ENCODE data around the gene TMTC2.
"Not testable (repeated sequence)": the region's sequence is repeated elsewhere in the genome, so short reads cannot be mapped to it uniquely, and the experiment has no call there.

Gene TMTC2

DNA sequence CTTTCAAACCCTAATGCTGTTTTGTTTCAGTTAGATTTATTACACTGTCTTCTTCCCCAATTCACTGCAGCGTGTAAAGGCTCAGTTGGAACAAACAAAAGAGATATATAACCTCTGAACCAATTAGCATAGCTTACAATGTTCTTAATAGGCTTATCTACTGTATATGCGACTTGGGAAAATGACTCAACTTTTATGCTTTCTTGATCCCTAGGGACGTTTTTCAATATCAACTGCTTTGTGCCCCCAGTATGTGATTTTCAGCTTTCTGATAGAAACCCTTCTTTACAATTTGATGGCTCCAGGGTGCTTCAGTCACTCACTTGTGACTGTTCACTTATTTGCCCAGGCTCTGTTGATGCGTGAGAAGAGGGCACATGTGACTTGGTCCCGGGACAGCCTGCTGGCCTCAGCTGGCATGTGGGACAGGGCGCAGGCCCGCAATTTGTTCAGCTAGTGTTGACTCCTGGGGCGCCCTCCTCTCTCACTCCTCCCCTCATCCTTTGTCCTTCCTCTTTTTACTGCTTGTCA lies 107.1 kb downstream of the TMTC2 start:
- no peak for DNase-seq

DNA sequence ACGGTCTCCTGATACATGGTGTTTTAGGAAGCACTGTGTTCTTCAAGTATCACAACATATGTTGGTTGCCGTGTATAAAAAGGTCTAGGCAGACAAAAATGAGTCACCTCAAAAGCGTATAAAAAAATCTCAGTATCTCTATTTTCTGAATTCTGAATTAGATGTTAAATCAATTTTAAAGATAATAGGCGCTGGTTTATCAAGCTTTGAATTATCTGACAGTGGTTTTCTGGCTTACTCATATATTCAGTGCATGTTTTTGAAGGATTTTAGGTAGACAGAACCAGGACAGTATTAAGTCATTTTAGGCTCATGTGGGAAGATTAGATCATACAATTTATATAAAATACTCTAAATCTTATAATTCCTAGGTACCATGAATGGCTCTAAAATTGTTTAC lies 110.8 kb downstream of the TMTC2 start:
- no peak for DNase-seq

DNA sequence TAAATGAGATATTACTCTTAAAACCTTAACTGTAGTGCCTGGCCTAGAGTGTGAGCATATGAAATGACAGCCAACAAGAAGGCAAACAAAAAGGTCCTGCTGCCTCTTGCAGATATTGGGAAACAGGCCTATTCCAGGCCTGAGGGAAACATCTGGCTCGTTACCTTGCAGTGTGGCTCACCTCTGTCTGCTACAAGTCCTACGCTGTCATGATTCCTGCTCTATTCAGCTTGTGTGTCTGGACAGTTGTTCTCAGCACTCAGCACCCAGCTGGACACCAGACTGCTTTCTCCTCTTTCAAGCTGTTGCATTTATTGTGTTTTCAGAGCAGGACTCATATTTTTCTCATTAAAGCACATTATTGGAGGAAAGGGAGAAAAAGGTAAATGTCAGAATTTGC lies 113.5 kb downstream of the TMTC2 start:
- no peak for DNase-seq

DNA sequence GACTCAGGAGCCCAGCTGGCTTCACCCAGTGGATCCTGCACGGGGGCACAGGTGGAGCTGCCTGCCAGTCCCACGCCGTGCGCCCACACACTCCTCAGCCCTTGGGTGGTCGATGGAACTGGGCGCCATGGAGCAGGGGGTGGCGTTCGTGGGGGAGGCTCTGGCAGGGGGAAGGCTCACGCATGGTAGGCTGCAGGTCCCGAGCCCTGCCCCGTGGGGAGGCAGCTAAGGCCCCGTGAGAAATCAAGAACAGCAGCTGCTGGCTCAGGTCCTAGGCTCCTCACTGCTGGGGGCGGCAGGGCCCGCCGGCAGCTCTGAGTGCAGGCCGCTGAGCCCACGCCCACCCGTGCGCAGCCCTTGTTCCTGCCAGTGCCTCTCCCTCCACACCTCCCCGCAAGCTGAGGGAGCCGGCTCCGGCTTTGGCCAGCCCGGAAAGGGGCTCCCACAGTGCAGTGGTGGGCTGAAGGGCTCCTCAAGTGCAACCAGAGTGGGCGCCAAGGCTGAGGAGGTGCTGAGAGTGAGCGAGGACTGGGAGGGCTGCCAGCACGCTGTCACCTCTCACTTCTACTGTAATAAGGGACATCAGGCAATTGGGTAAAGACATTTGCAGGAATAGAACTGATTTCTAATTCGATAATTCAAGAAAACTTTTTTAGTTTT lies 115.4 kb downstream of the TMTC2 start:
- DNase-seq: no peak

DNA sequence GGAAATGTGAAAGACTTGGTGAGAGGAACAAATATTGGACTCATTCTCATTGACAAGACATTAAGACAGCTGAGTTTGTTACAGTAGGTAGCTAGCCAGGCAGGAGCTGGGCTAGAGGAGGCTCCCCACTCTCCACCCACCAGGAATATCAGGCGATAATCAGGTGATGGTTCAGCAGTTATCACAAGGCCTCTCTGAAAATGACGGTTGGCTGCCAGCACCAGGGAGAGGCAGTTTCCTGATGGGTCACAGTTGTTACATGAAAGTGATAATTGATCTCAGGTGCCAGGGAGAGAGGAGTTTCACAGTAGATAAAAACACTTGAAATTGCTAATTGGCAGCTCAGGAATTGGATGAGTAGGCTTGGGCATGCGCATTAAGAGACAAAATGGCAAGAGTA lies 116.5 kb downstream of the TMTC2 start:
- DNase-seq: no peak

DNA sequence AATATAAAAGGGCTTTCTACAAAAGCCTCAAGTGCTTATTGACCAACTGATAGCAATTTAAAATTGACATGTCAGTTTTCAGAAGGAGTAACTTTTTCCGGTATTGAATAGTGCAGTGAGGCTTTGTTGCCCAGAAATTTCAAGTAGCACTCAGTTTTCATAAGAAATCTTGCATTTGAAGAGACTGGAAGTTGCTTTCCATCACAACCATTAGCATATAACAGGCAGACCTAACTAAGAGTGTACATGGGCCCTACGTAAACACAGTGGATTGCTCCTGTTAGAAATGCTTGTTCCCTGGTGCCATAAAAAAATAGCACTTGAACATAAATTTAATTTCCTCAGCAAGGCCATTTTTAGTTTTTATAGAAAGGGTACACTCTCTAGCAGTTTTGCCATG lies 117.9 kb downstream of the TMTC2 start:
- no peak for DNase-seq

DNA sequence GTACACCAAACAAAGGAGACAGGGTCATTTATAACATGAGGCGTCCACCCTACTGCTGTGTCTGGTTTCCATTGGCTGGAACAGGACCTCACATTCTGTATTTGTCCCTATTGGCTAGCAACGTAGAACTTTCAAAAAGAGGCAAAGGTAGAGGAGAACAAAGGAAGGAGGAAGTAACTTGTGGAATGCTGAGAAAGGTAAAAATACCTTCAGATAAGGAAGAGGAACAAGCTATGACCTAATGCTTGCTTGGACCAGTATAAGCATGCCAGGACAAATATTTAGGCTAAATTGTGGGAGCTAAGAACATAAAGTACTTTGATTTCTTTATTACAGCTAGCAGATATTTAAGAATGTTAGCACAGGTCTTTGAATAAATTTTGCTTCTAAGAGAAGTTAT lies 118.3 kb downstream of the TMTC2 start:
- not testable (repeated sequence) for DNase-seq

DNA sequence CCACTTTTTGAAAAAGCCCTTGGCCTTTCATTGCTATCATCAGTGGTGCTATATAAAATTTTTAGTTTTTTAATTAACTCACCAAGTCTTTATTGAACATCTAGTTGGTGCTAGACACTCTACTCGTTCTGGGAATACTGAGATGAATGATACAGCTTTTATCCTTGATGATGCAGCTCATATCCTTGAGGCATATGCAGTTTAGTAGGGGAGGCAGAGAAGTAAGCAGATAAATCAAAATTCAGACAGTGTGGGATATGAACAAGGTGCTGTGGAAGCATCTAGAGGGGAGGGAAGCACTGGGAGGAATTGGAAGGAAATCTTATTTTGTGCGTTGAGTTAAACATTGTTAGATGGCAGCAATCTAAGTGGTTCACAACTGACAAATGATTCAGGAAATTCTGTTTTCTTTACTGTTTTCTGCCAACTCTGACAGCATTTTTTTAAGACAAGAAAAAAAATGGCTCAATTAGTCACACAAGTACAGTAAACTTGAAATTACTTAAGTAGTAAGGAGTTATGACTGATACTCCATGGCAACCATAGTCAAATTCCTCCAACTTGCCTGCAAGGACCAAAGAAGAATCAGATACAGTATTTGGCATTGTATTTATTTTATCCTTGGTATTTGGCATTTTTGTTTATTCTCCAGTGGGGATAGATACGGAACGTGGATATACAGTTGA lies 119.2 kb downstream of the TMTC2 start:
- no peak for DNase-seq

DNA sequence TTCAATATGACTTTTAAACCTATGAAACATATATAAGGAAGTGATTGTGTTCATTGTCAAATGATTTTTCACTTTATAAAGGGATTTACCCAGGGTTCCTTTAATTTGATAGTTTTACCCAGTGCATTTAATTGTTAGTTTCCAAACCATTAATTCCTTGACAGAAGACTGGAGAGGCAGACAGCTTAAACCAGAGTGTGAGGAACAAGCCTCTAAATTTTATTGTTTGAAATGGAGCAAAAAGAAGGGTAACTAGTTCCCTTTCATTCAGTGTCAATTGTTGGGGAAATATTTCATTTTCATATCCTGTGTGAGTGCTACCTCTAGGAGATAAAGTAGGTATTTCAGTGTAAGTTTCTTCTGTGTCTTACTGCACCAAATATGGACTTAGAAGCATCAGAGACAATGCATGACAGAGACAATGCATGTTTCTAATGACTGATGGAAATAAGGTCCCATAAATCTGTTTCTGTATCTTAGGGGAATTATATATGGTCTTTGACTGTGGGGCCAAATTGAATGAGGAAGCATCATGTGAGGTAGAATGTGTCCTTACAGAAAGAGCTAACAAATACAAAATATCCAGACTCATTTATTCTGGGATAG lies 120.5 kb downstream of the TMTC2 start:
- no peak for DNase-seq

DNA sequence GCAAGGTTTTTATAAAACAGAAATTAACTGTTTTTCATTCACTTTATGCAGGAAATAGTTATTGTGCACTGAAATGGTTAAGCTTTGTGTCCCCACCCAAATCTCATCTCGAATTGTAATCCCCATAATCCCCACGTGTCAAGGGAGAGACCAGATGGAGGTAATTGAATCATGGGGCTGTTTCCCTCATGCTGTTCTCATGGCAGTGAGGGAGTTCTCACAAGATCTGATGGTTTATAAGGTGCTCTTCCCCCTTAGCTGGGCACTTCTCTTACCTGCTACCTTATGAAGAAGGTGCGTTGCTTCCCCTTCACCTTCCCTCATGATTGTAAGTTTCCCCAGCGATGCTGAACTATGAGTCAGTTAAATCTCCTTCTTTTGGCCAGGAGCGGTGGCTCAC lies 123.9 kb downstream of the TMTC2 start:
- no peak for DNase-seq

DNA sequence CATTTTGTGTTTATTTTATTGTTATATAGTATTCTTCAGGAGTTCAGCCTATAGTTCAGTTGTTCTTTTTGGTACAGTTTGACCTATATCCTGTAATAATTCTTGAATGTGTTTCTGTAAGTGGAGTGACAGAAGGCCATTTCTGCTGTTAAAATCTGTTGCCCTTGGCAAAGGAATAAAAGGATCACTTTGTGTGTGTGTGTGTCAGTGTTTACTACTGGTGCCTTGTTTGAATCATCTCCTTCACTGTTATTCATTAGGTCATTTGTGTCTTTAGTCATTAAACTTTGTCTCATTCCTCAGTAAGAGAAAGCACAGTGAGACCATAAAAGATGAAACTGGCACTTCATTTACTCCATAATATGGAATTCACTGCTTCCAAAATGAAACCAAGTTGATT lies 130.7 kb downstream of the TMTC2 start:
- DNase-seq: no peak

DNA sequence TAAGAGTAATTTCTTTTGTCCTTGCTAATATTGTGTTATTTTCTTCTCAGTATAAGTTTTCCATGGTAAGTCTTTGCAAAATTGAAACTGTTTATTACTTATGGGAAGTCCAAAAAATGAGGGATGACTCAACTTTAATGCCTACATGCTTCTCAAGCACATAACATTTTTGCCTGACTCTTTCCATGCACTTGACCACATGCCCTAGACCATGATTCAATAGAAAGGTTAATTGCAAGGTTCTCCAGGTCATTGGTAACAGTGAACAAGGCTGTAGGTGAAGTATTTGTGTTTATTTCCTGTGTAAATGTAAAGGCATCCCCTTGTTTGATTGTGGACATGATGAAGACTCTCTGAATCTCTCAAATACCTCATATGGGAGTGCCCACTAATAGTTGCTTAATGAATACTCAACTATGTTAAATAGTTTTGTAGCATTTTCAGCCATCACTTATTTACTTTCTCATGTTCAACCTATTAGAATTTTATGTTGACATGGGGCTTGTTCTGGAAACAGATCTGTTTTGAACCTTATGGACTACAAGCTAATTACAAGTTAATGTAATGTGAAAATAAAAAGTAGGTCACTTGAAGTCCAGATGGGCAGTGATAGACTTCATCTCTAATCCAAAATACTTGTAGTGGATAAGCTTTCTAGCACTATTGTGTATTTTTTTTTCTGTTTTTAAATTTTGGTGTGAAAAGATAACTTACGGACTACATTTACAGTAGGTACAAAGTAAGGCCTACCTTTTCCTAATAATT lies 131.7 kb downstream of the TMTC2 start:
- no peak for DNase-seq

DNA sequence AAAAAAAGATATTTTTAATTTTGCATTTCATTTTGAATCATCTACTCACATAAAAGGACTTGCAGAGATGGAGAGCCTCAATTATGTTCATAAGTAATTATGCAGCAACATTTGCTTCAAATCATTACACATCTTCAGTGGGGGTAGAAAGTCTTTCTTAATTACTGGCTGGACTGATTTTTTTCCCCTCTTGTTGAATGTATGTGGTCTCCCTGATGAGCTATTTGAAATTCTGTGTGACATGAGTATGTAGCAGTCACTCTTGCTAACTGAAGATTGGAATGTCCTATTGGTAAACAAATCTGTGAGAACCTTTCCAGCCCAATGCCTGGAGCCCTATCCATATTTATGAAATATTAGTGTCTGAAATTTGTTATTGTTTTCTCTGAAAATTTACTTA lies 139.8 kb downstream of the TMTC2 start:
- no peak for DNase-seq

DNA sequence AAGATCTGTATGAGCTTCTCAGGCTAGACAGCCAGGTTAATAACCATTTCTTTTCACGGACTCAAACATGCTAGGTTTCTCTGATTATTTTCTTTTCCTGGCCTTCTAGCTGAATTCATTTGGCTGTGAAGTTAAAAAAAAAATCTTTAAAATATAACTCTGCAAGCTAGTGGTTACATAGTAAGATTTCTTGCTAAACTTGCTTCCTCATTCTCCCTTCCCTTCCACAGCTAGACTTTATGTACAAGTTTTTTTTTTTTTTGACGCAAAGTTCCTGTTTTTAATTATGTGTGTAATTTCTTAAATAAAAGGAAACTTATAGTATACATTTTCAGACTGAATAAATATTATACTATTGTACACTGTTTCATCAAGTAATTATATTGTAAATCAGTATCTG lies 145.4 kb downstream of the TMTC2 start:
- no peak for DNase-seq

DNA sequence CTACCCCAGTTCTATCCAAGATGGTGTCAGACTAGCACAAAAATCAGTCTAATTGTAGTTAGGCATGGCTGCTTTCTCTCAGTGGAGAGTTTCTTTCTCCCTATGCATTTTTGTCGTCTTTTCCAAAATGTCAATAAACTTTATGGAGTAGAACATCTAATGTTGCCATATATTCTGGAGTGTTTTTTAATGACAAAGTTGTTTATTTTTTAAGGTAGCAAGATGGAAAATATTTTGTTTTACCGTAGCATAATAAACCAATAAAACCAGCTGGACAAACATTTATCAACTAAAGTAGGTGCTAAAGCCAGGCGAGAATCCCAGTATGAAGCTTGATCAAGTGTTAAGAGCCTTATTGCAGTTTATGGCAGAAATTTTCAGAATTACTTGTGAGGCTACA lies 146.3 kb downstream of the TMTC2 start:
- no peak for DNase-seq

DNA sequence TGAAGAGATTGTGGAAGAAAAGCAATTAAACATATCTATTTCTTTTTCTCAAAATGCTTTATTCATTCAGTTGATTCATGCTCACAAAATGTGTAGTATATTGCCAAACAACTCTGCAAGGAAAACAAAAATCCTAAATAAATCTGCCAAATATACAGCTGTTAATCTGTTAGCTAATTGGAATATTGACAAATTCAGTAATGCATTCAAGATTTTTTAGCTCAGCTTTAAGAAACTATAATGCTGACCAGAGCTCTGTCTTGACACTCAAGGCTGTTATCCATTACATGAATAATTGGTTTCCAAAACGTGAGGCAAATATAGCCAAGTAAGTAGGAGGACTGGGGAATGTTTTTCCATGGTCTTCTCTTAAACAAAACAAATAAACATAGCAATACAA lies 146.8 kb downstream of the TMTC2 start:
- DNase-seq: no peak

DNA sequence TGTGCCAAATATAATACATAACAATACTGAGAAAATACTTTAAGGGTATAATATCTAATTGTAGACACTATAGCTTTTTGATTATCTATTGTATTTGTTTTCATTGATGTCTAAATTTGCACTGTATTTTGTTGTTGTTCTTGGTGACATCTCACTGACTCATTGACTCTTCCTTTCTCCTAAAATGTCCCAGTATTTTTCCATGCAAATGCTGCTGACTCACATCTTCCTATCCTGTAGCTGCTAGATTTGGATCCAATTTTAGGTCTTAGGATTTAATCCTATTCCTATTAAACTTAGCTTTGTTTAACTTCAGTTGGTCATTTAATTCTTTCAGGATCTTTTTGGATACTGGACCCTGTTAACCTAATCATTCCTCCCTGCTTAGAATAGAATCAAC lies 148.5 kb downstream of the TMTC2 start:
- DNase-seq: no peak

DNA sequence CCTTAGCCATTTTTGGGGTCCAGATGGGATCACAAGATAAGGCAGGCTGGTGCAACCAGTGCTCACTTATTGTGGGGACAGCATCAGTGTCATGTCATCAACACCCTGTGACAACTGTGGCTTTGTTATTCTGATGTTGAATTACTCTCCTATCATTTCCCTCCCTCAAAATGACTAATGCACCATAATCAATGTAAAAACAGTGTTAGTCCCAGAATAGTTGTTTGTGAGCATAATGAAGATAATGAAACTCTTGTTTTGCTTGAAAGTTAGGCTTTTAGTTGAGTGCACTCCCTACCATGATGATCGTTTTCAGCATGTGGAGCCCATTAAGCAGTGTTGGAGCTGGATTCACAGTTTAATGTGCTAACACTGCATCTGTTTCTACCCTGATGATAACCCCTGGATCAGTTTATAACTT lies 151.4 kb downstream of the TMTC2 start:
- no peak for DNase-seq

DNA sequence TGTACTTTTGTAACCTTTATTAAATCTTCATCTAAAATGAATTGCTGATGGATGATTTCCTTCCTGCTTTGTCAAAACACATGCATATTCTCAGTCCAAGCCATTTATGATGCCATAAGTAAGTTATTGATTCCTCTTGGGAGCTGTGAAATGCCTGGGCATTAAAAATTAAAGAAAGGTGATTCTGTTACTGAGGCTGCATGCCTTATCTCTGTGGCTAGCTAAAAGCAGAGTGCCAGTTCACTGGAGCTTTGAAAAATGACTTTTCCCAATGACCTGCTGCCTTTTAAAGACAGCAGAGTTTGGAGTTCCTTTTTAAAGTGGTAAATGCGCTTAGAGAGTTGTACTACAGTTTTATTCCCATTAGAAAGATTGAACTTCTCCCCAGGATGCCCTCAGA lies 152.1 kb downstream of the TMTC2 start:
- DNase-seq: no peak

DNA sequence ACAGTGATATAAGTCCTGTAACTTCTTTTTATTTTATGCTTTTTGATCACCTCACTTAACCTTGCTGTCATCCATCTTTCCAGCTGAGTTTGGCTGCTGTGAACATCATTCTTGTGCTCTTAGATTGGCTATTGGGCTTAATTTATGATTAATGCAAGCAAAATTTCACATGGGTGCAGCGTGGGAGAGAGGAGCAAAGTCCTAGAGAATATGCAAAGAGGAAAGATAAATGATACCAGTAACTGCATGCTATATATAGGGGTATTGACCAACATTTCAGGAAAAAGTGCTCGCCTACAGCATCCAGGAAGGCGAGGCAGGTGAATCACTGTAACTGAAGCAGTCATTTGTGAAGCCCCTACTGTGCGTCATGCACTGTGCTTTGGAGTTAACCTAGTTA lies 153.1 kb downstream of the TMTC2 start:
- DNase-seq: no peak

DNA sequence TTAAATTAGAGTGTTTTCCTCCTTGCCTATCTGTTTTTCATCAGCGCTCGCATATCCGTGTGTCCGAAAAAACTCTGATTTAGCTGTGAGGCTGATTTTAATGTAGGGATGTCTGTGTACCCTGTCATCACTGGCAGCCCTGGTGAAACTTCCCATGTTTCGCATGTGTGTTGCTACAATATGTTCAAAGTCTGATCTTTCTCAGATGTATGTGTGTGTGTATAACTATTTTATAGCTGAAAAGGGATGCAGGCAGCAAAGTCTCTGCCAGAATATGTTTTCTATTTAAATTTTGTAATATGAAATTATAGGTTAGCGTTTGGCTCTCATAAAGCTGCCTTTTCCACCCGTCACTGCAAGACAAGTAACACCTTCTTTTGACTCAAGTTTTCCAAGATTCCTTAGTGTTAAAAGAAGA lies 154.8 kb downstream of the TMTC2 start:
- DNase-seq: no peak

DNA sequence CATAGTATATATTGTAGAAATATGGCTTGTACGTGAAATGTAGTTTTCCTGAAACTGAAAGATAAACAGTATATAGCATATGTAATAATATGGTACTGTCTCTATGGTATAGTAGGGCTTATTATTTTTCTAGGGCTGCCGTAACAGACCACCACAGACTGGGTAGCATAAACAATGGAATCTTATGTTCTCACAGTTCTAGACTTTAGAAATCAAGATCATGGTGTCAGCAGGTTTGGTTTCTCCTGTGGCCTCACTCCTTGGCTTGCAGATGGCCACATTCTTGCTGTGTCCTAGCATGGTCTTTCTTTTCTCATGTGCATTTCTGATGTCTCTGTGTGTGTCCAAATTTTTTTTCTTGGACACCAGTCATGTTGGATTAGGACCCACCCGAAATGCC lies 155.8 kb downstream of the TMTC2 start:
- DNase-seq: no peak

DNA sequence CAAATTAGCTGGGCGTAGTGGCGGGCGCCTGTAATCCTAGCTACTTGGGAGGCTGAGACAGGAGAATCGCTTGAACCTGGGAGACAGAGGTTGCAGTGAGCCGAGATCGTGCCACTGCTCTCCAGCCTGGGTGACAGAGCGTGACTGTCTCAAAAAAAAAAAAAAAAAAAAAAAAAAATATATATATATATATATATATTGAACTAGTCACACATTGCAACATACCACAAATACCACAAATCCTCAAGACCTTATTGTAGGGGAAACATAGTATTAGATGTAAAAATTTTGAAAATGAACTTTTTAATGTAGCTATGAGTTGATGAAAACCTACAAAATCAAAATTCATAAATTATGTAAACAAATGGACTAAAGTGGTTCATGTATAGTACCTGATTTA lies 158.4 kb downstream of the TMTC2 start:
- not testable (repeated sequence) for DNase-seq

DNA sequence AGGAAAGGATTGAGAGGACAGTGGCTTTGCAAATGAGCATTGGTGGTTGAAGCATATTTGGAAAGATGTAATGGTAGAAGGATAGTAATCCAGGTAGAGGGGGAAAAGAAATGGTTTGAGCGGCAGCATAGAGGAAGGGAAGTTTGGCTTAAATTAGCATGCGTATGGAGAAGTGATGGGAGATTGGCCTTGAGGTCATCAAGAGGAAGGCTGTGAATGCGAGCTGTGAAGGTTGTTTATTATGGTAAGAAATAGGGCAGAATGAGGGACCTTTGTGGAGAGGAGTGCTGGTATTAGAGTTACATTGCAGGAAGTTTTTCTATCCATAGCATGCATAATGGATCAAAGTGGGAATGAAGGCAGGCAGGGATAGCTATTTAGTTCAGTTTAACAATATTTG lies 162.1 kb downstream of the TMTC2 start:
- DNase-seq: no peak

Data from CD4-positive, alpha-beta T cell treated with Interleukin-10 for 1 hour (primary cell).